T-helper 2 cell treated with Interferon-gamma antibody and Interleukin-4, amounts not matched to agents 5 μg/mL and 100 μg/mL, for 36 hours (primary cell): ENCODE measurements around the gene C5orf46.
"Not testable (repeated sequence)": the region's sequence is repeated elsewhere in the genome, so short reads cannot be mapped to it uniquely, and the experiment has no call there.

Source experiments
- DNase-seq: peaks from one replicate; pipeline ENCODE4 v3.0.0; 2021; ENCODE audit warnings: low spot score
- H3K27ac Mint-ChIP-seq: one replicate; pipeline ENCODE4 v1.8.0; 2021; ENCODE audit warnings: mild to moderate bottlenecking, mixed read lengths
- H3K27me3 Mint-ChIP-seq: one replicate; pipeline ENCODE4 v1.8.0; 2021; ENCODE audit warnings: low read depth, mixed read lengths
- H3K36me3 Mint-ChIP-seq: one replicate; pipeline ENCODE4 v1.8.0; 2021; ENCODE audit warnings: low read depth, mixed read lengths
- H3K4me1 Mint-ChIP-seq: one replicate; pipeline ENCODE4 v1.8.0; 2021; ENCODE audit warnings: low read depth, mixed read lengths
- H3K4me3 Mint-ChIP-seq: one replicate; pipeline ENCODE4 v1.8.0; 2022; ENCODE audit warnings: mild to moderate bottlenecking, moderate library complexity, mixed read lengths
- H3K9me3 Mint-ChIP-seq: one replicate; pipeline ENCODE4 v1.8.0; 2021; ENCODE audit warnings: mixed read lengths

Gene C5orf46

GRCh38 chr5:147879784-147880183 is 26.6 kb downstream of the C5orf46 start:
- H3K9me3 Mint-ChIP-seq = no peaks in the 10 kb centered on the region
- H3K4me3 Mint-ChIP-seq = no peak overlapping the region
- no peaks in the 10 kb centered on the region for H3K27me3 Mint-ChIP-seq
- H3K27ac Mint-ChIP-seq = no peak overlapping the region
- DNase-seq = no peak
- H3K4me1 Mint-ChIP-seq = no peaks in the 10 kb centered on the region
- H3K36me3 Mint-ChIP-seq = no peaks in the 10 kb centered on the region

- Mint-ChIP-seq H3K36me3 (no peaks in the 10 kb centered on the region), H3K4me1 (no peaks in the 10 kb centered on the region), H3K4me3 (no peak within 1 kb of the TSS), H3K27me3 (no peaks in the 10 kb centered on the region), H3K9me3 (no peaks in the 10 kb centered on the region), H3K27ac (no peak within 1 kb of the TSS)
- DNase-seq = no peak
Observed at GRCh38 chr5:147878066-147878759, 28.1 kb downstream of the C5orf46 start, which contains the start of gene SCGB3A2. TSS of gene SCGB3A2 (plus strand) at chr5:147878711. CDS start at chr5:147878804, 93 bp downstream.

GRCh38 chr5:147876626-147877025 is 29.7 kb downstream of the C5orf46 start:
- Mint-ChIP-seq H3K9me3 (no peaks in the 10 kb centered on the region), H3K4me3 (no peak overlapping the region), H3K27ac (no peak overlapping the region), H3K36me3 (no peaks in the 10 kb centered on the region), H3K27me3 (no peaks in the 10 kb centered on the region), H3K4me1 (no peaks in the 10 kb centered on the region)
- no peak for DNase-seq

GRCh38 chr5:147876141-147876540 is 30.2 kb downstream of the C5orf46 start:
- Mint-ChIP-seq H3K27ac (no peak overlapping the region), H3K4me3 (no peak overlapping the region), H3K4me1 (no peaks in the 10 kb centered on the region), H3K36me3 (no peaks in the 10 kb centered on the region), H3K9me3 (no peaks in the 10 kb centered on the region), H3K27me3 (no peaks in the 10 kb centered on the region)
- DNase-seq = no peak

GRCh38 chr5:147874910-147875367 is 31.4 kb downstream of the C5orf46 start:
- no peaks in the 10 kb centered on the region for H3K4me1 Mint-ChIP-seq
- H3K4me3 Mint-ChIP-seq = no peak overlapping the region
- no peaks in the 10 kb centered on the region for H3K27me3 Mint-ChIP-seq

GRCh38 chr5:147874118-147874875 is 32.0 kb downstream of the C5orf46 start:
- not testable (repeated sequence) for H3K4me1 Mint-ChIP-seq, H3K36me3 Mint-ChIP-seq, H3K27me3 Mint-ChIP-seq, H3K4me3 Mint-ChIP-seq, H3K9me3 Mint-ChIP-seq, H3K27ac Mint-ChIP-seq, DNase-seq

More at GRCh38 chr5:147874910-147875367, 31.4 kb downstream of the C5orf46 start:
- no peaks in the 10 kb centered on the region for H3K36me3 Mint-ChIP-seq
- DNase-seq = no peak
- H3K27ac Mint-ChIP-seq = no peak overlapping the region
- no peaks in the 10 kb centered on the region for H3K9me3 Mint-ChIP-seq

- not testable (repeated sequence) for H3K4me1 Mint-ChIP-seq, H3K27ac Mint-ChIP-seq, DNase-seq, H3K4me3 Mint-ChIP-seq, H3K9me3 Mint-ChIP-seq, H3K36me3 Mint-ChIP-seq, H3K27me3 Mint-ChIP-seq
Observed at GRCh38 chr5:147872744-147873435, 33.4 kb downstream of the C5orf46 start.

- H3K4me1 Mint-ChIP-seq = not testable (repeated sequence)
Observed at GRCh38 chr5:147871980-147872549, 34.3 kb downstream of the C5orf46 start.

GRCh38 chr5:147869892-147870291 is 36.4 kb downstream of the C5orf46 start:
- not testable (repeated sequence) for DNase-seq, H3K4me3 Mint-ChIP-seq, H3K27ac Mint-ChIP-seq, H3K36me3 Mint-ChIP-seq, H3K27me3 Mint-ChIP-seq, H3K4me1 Mint-ChIP-seq, H3K9me3 Mint-ChIP-seq

More at GRCh38 chr5:147871980-147872549, 34.3 kb downstream of the C5orf46 start:
- H3K27me3 Mint-ChIP-seq, DNase-seq, H3K9me3 Mint-ChIP-seq, H3K36me3 Mint-ChIP-seq, H3K27ac Mint-ChIP-seq, H3K4me3 Mint-ChIP-seq: not testable (repeated sequence)

GRCh38 chr5:147869112-147869511 is 37.2 kb downstream of the C5orf46 start:
- Mint-ChIP-seq H3K9me3 (no peaks in the 10 kb centered on the region), H3K27ac (no peak overlapping the region), H3K36me3 (no peaks in the 10 kb centered on the region), H3K4me3 (no peak overlapping the region), H3K27me3 (no peaks in the 10 kb centered on the region), H3K4me1 (no peaks in the 10 kb centered on the region)
- no peak for DNase-seq

- Mint-ChIP-seq H3K4me3 (no peak overlapping the region), H3K27me3 (peaks cover 9% of the 10 kb centered on the region), H3K27ac (no peak overlapping the region), H3K4me1 (no peaks in the 10 kb centered on the region), H3K9me3 (no peaks in the 10 kb centered on the region), H3K36me3 (no peaks in the 10 kb centered on the region)
- no peak for DNase-seq
Observed at GRCh38 chr5:147863454-147864158, 42.7 kb downstream of the C5orf46 start.

- no peaks in the 10 kb centered on the region for H3K9me3 Mint-ChIP-seq
- no peak overlapping the region for H3K4me3 Mint-ChIP-seq
- H3K27me3 Mint-ChIP-seq = peaks cover 15% of the 10 kb centered on the region
- H3K4me1 Mint-ChIP-seq = peaks cover 4% of the 10 kb centered on the region
- no peak for DNase-seq
- H3K36me3 Mint-ChIP-seq = no peaks in the 10 kb centered on the region
- no peak overlapping the region for H3K27ac Mint-ChIP-seq
Observed at GRCh38 chr5:147860641-147861025, 45.7 kb downstream of the C5orf46 start.

GRCh38 chr5:147859962-147860640 is 46.2 kb downstream of the C5orf46 start:
- no peak overlapping the region for H3K27ac Mint-ChIP-seq
- H3K4me3 Mint-ChIP-seq = no peak overlapping the region
- peaks cover 4% of the 10 kb centered on the region for H3K4me1 Mint-ChIP-seq
- H3K9me3 Mint-ChIP-seq = no peaks in the 10 kb centered on the region
- H3K36me3 Mint-ChIP-seq = no peaks in the 10 kb centered on the region
- no peak for DNase-seq
- peaks cover 17% of the 10 kb centered on the region for H3K27me3 Mint-ChIP-seq
